Mammary epithelial cell (primary cell): ENCODE measurements around the gene BRF1.

Source experiments
- EZH2 ChIP-seq: IDR thresholded peaks from 2 replicates; pipeline ENCODE4 v1.6.1; 2012; ENCODE audit warnings: low read length, inconsistent platforms, borderline replicate concordance
- TF ChIP-seq, protein P1 (sequence below), 2 donors: IDR thresholded peaks in 1 of 2; conservative IDR thresholded peaks in 1 of 2; 2 replicates each; pipeline ENCODE4 v1.5.1; 2011 to 2012; ENCODE audit warnings: inconsistent platforms in 2 of 2, low read length in 2 of 2, mild to moderate bottlenecking in 2 of 2, control low read depth in 1 of 2, low read depth in 1 of 2; ENCODE audit not compliant: insufficient read depth in 1 of 2; ENCODE audit errors: extremely low read depth in 1 of 2

DNA sequence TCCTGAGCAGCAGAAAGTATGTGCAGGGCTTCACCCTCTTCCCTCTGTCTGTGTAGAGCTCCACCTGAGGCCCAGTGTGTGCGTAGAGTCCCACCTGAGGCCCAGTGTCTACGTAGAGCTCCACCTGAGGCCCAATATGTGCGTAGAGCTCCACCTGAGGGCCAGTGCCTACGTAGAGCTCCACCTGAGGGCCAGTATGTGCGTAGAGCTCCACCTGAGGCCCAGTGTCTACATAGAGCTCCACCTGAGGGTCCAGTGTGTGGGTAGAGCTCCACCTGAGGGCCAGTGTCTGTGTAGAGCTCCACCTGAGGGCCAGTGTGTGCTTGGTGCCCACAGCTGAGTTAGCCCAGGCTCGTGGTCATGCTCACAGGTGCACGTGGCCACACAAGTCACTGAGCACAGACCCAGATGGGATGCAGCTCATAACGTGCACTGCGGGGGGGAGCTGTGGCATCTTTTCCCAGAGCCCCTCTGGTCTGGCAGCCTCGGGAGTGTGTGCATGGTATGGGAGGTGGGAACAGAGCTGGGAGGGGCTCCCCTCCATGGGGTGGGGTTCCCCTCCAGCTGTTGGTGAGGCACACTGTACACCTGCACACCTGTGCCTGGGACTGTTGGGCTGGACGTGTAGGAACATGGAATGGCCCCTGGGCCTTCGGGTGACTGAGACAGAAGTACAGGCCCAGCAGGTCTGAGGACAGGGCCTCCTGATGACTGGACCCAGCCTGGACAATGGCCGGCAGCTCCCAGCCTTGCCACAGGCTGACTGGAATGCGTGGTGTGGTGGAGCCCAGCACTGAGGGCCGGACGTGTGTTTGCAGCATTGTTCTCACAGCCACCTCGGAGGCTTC lies 33.8 kb upstream of the BRF1 start:
- TF ChIP-seq, protein P1, sequence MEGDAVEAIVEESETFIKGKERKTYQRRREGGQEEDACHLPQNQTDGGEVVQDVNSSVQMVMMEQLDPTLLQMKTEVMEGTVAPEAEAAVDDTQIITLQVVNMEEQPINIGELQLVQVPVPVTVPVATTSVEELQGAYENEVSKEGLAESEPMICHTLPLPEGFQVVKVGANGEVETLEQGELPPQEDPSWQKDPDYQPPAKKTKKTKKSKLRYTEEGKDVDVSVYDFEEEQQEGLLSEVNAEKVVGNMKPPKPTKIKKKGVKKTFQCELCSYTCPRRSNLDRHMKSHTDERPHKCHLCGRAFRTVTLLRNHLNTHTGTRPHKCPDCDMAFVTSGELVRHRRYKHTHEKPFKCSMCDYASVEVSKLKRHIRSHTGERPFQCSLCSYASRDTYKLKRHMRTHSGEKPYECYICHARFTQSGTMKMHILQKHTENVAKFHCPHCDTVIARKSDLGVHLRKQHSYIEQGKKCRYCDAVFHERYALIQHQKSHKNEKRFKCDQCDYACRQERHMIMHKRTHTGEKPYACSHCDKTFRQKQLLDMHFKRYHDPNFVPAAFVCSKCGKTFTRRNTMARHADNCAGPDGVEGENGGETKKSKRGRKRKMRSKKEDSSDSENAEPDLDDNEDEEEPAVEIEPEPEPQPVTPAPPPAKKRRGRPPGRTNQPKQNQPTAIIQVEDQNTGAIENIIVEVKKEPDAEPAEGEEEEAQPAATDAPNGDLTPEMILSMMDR (conservative IDR thresholded peaks at IDR 0.05 in 1 of 2, IDR thresholded peaks at IDR 0.05 in 1 of 2; ENCODE audit: extremely low read depth in 1 of 2, insufficient read depth in 1 of 2, low read depth in 1 of 2, low read length in 2 of 2), result peak in 1 of 2 donors; percentile 0
- TF ChIP-seq EZH2, result no peak
